Measurements from ENCODE around the gene WIZ. TPM values are rescaled to one million over a fixed set of nuclear protein-coding genes. Genes with fewer than 3 reads are reported as not detected.

The WIZ gene
- total RNA-seq, 1 donor from 2014 or later = 31.8 TPM

DNA sequence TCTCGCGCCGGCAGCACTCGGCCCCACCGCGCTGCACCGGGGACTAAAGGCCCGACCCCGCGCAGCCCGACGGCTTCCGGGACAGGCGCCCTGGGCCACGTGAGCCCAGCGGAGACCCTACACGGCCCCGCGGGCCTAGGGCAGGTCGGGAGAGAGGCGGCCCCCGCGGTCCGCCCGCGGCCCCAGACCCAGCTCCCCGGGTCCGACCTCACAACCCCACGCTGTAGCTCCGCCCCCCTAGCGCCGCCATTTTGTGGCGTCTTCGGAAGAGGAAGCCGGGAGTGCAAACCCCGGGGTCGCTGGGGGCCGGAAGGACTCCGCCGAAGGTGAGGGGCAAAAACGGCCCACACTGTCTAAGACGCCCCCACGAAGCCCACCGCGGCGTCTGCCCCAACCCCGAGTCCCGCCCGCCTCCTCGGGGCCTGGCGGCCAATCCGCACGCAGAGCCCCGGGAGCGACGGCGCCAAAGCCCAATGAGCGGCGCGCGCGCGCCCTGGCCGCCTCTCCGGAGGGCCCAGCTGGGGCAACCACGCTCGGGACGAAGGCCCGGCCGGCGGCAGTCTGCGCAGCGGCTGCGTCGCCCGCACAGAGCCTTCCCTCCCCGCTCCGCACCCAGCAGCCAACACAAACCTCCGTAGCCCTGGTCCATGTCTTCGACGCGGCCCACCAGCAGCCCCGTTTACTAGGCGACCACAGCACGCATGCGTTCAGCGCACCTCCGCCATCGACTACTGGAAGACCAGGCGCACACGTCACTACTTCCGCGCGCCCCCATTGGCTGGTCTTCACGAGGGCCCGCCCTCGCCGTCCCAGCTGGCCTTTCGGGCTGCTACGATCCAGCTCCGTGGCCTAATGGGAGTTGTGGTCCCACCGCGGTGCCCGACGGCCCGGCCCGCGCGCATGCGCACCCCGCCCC, 70.4 kb downstream of the WIZ start, which contains the start of gene AKAP8:
Gene AKAP8 (minus strand): TSS at position 705 of the 916 bp plus-strand sequence. CDS start 56 bp downstream, at position 649.
- DNase-seq (ENCODE audit: low read depth) = peak; percentile 92

DNA sequence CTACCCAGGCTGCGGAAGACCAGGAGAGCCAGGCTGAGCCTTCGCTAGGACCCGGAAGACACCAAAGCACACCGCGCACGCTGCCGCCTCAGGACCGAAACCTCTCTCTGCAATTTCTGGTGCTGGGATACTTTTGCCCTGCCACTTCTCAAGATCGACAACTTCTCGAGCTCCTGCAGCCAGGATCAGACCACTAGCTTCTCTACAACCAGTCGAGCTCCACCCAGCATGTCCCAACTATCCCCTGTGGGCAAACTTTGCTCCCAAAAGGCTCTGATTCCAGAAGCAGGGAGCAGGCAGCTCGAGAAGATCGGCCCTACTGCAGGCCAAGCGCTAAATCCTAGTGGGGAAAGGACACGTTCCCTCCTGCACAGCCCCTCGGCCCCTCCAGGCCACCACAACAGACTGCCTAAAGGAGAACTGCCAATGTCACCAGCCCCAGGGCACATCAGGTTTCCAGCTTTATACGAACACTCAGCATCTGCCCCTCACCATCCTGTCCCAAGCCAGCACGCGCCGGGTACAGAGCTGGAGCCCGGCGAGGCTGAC, 71.1 kb downstream of the WIZ start:
- DNase-seq (ENCODE audit: low read depth) = peak; percentile 30

DNA sequence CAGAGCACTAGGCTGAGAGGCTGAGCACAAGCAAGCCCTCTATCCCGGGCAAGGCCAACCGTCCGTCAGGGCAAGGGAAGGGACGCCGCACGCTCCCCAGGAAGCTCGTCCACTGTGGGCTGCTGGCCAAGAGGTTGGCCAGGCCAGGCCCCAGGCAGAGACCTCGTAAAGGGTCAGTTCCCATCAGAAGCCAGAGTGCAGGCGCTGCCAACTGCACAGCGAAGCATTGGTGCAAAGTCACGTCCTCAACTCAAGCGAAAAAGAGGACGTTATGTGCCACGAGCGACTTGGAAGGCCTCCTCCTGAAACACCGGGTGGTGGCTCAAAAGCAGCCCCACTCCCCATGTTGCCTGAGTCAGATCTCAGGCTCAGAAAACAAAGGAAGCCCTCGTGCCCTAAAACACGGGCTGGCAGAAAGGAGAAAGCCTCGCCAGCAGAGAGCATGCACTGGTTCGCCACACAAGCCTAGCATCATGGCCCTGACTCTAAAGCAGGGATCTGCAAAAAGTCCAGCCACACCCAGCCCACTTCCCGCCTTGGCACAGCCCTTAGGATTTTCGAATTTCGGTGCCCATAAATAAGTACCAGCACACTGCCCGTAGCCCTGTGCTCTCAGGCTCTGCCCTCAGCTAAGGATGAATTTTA, 74.8 kb downstream of the WIZ start:
- peak; percentile 82 for DNase-seq (ENCODE audit: low read depth)

- DNase-seq (ENCODE audit: low read depth) = no peak
Observed at GRCh38 chr19:15374105-15374651, 75.6 kb downstream of the WIZ start.

DNA sequence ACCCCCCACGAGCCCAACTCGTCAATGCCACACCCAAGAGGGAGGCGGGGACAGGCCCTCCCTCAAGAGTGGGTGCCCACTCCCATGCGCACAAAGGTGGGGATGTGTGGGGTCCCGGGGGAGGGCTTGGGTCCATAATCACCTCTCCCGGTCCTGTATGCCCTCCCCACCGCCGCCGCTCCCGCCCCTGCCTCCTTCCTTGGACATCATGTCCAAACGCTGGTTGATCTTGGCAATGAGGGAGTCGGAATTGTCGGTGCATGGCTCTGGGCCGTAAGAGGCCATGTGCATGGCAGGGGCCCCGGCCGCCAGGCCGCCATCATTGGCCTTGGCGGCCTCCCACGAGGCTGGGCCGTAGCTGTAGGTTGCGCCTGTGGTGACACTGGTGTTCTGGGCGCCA, 76.1 kb downstream of the WIZ start:
- no peak for DNase-seq (ENCODE audit: low read depth)

- DNase-seq (ENCODE audit: low read depth) = no peak
Observed at GRCh38 chr19:15372891-15373301, 76.9 kb downstream of the WIZ start.

- no peak for DNase-seq (ENCODE audit: low read depth)
Observed at GRCh38 chr19:15372470-15372869, 77.3 kb downstream of the WIZ start.

- no peak for DNase-seq (ENCODE audit: low read depth)
Observed at GRCh38 chr19:15371786-15372380, 77.9 kb downstream of the WIZ start.

GRCh38 chr19:15371119-15371518, 78.6 kb downstream of the WIZ start:
- DNase-seq (ENCODE audit: low read depth) = no peak

Other genes starting within 250 kb of the WIZ start
- gene NOTCH3, start 249.0 kb downstream of the WIZ start, total RNA-seq = 2.6 and 6.1 TPM in 2 replicates
- 0.60 TPM in 1 of 2 replicates, not detected in the other for gene EPHX3, start 217.5 kb downstream of the WIZ start, total RNA-seq
- gene BRD4, start 117.4 kb downstream of the WIZ start, total RNA-seq = 8.7 and 30.7 TPM in 2 replicates
- 17.0 and 23.5 TPM in 2 replicates for gene AKAP8, start 70.2 kb downstream of the WIZ start, total RNA-seq
- 42.4 and 80.6 TPM in 2 replicates for gene AKAP8L, start 31.0 kb downstream of the WIZ start, total RNA-seq
- 0.17 and 2.9 TPM in 2 replicates for gene RASAL3, start 14.6 kb upstream of the WIZ start, total RNA-seq
- gene PGLYRP2, start 29.5 kb upstream of the WIZ start, total RNA-seq = not detected in 2 replicates
- gene CYP4F22, start 58.6 kb upstream of the WIZ start, total RNA-seq = not detected in 2 replicates
- not detected in 2 replicates for gene CYP4F8, start 165.3 kb upstream of the WIZ start, total RNA-seq
- gene CYP4F3, start 190.9 kb upstream of the WIZ start, total RNA-seq = under 0.01 TPM in 1 of 2 replicates, not detected in the other
- not detected in 2 replicates for gene CYP4F12, start 223.1 kb upstream of the WIZ start, total RNA-seq